Neuron (in vitro differentiated cells): ENCODE data around the gene GOLGA7B.

ENCODE experiments used
- H2AFZ ChIP-seq: one replicate; pipeline ENCODE4 v1.6.1; 2013; ENCODE audit warnings: low read depth, mild to moderate bottlenecking, inconsistent platforms, low read length, moderate library complexity
- H3K27me3 ChIP-seq: one replicate; pipeline ENCODE4 v1.6.1; 2013; ENCODE audit warnings: low read length; ENCODE audit not compliant: insufficient read depth
- H3K36me3 ChIP-seq: one replicate; pipeline ENCODE4 v1.6.1; 2013; ENCODE audit warnings: low read length; ENCODE audit not compliant: insufficient read depth
- H3K4me1 ChIP-seq: one replicate; pipeline ENCODE4 v1.6.1; 2013; ENCODE audit warnings: low read length; ENCODE audit not compliant: insufficient read depth
- H3K4me3 ChIP-seq: 2 replicates; pipeline ENCODE4 v1.5.1; 2013; ENCODE audit warnings: mild to moderate bottlenecking, low read length, moderate library complexity
- H3K9me3 ChIP-seq: one replicate; pipeline ENCODE4 v1.6.1; 2013; ENCODE audit warnings: low read length

GOLGA7B gene

GRCh38 chr10:97863808-97864207, 14.2 kb downstream of the GOLGA7B start:
- Histone ChIP-seq H3K27me3 (peaks cover 2% of the 10 kb centered on the region), H2AFZ (no peak overlapping the region), H3K4me3 (no peak overlapping the region)

GRCh38 chr10:97865488-97865887, 15.8 kb downstream of the GOLGA7B start:
- H3K27me3 ChIP-seq: peaks cover 16% of the 10 kb centered on the region
- no peak overlapping the region for H2AFZ ChIP-seq
- H3K36me3 ChIP-seq: no peaks in the 10 kb centered on the region
- peaks cover 5% of the 10 kb centered on the region for H3K4me1 ChIP-seq
- no peak overlapping the region for H3K4me3 ChIP-seq
- no peaks in the 10 kb centered on the region for H3K9me3 ChIP-seq

More at GRCh38 chr10:97863808-97864207, 14.2 kb downstream of the GOLGA7B start:
- Histone ChIP-seq H3K9me3 (no peaks in the 10 kb centered on the region), H3K36me3 (no peaks in the 10 kb centered on the region), H3K4me1 (peaks cover 5% of the 10 kb centered on the region)

- H2AFZ ChIP-seq: no peak overlapping the region
- peaks cover 26% of the 10 kb centered on the region for H3K27me3 ChIP-seq
- no peaks in the 10 kb centered on the region for H3K36me3 ChIP-seq
- no peaks in the 10 kb centered on the region for H3K9me3 ChIP-seq
- H3K4me3 ChIP-seq: no peak overlapping the region
- peaks cover 3% of the 10 kb centered on the region for H3K4me1 ChIP-seq
Measured at GRCh38 chr10:97866524-97867219, 17.0 kb downstream of the GOLGA7B start.

- H3K9me3 ChIP-seq: no peaks in the 10 kb centered on the region
- peaks cover 31% of the 10 kb centered on the region for H3K27me3 ChIP-seq
- H3K36me3 ChIP-seq: no peaks in the 10 kb centered on the region
- no peak overlapping the region for H3K4me3 ChIP-seq
- no peaks in the 10 kb centered on the region for H3K4me1 ChIP-seq
- no peak overlapping the region for H2AFZ ChIP-seq
Measured at GRCh38 chr10:97867220-97867800, 17.7 kb downstream of the GOLGA7B start.

- H3K4me1 ChIP-seq: no peaks in the 10 kb centered on the region
- H2AFZ ChIP-seq: no peak overlapping the region
- H3K27me3 ChIP-seq: peaks cover 37% of the 10 kb centered on the region
- no peaks in the 10 kb centered on the region for H3K36me3 ChIP-seq
- H3K4me3 ChIP-seq: no peak overlapping the region
- H3K9me3 ChIP-seq: no peaks in the 10 kb centered on the region
Measured at GRCh38 chr10:97868134-97868685, 18.6 kb downstream of the GOLGA7B start.

- Histone ChIP-seq H3K4me3 (no peak overlapping the region), H3K9me3 (no peaks in the 10 kb centered on the region), H3K27me3 (peaks cover 48% of the 10 kb centered on the region), H3K36me3 (no peaks in the 10 kb centered on the region), H2AFZ (no peak overlapping the region), H3K4me1 (no peaks in the 10 kb centered on the region)
Measured at GRCh38 chr10:97869091-97870042, 19.7 kb downstream of the GOLGA7B start.

- H2AFZ ChIP-seq: no peak overlapping the region
- H3K4me3 ChIP-seq: no peak overlapping the region
- H3K36me3 ChIP-seq: no peaks in the 10 kb centered on the region
- no peaks in the 10 kb centered on the region for H3K9me3 ChIP-seq
- peaks cover 48% of the 10 kb centered on the region for H3K27me3 ChIP-seq
- no peaks in the 10 kb centered on the region for H3K4me1 ChIP-seq
Measured at GRCh38 chr10:97870990-97871389, 21.3 kb downstream of the GOLGA7B start.

GRCh38 chr10:97873569-97873968, 23.9 kb downstream of the GOLGA7B start:
- H2AFZ ChIP-seq: no peak overlapping the region
- H3K27me3 ChIP-seq: peaks cover 46% of the 10 kb centered on the region
- no peaks in the 10 kb centered on the region for H3K36me3 ChIP-seq
- no peaks in the 10 kb centered on the region for H3K4me1 ChIP-seq
- H3K9me3 ChIP-seq: no peaks in the 10 kb centered on the region
- no peak overlapping the region for H3K4me3 ChIP-seq

- Histone ChIP-seq H3K4me3 (no peak overlapping the region), H3K4me1 (no peaks in the 10 kb centered on the region), H3K27me3 (peaks cover 42% of the 10 kb centered on the region), H3K9me3 (no peaks in the 10 kb centered on the region), H2AFZ (no peak overlapping the region), H3K36me3 (no peaks in the 10 kb centered on the region)
Measured at GRCh38 chr10:97874332-97874731, 24.7 kb downstream of the GOLGA7B start.

- H3K4me3 ChIP-seq: no peak overlapping the region
- no peak overlapping the region for H2AFZ ChIP-seq
- H3K36me3 ChIP-seq: no peaks in the 10 kb centered on the region
- no peaks in the 10 kb centered on the region for H3K4me1 ChIP-seq
- H3K9me3 ChIP-seq: no peaks in the 10 kb centered on the region
- H3K27me3 ChIP-seq: peaks cover 32% of the 10 kb centered on the region
Measured at GRCh38 chr10:97875391-97875790, 25.7 kb downstream of the GOLGA7B start.

- peaks cover 22% of the 10 kb centered on the region for H3K27me3 ChIP-seq
- no peaks in the 10 kb centered on the region for H3K36me3 ChIP-seq
- H2AFZ ChIP-seq: no peak overlapping the region
- no peaks in the 10 kb centered on the region for H3K9me3 ChIP-seq
- no peak overlapping the region for H3K4me3 ChIP-seq
- no peaks in the 10 kb centered on the region for H3K4me1 ChIP-seq
Measured at GRCh38 chr10:97876402-97876801, 26.8 kb downstream of the GOLGA7B start.

GRCh38 chr10:97879241-97879640, 29.6 kb downstream of the GOLGA7B start:
- Histone ChIP-seq H3K27me3 (peaks cover 5% of the 10 kb centered on the region), H3K9me3 (no peaks in the 10 kb centered on the region), H3K4me1 (no peaks in the 10 kb centered on the region), H3K4me3 (no peak overlapping the region), H2AFZ (no peak overlapping the region), H3K36me3 (no peaks in the 10 kb centered on the region)

- Histone ChIP-seq H2AFZ (no peak overlapping the region), H3K27me3 (peaks cover 4% of the 10 kb centered on the region), H3K4me1 (no peaks in the 10 kb centered on the region), H3K36me3 (no peaks in the 10 kb centered on the region), H3K9me3 (no peaks in the 10 kb centered on the region), H3K4me3 (no peak overlapping the region)
Measured at GRCh38 chr10:97880109-97880508, 30.5 kb downstream of the GOLGA7B start.
